GM18873 (cell line): Measurements from ENCODE around the gene ARMCX2.
A peak's percentile ranks its signal among the peaks of the same experiment; 100 is the strongest.
"Not testable (repeated sequence)": the region's sequence is repeated elsewhere in the genome, so short reads cannot be mapped to it uniquely, and the experiment has no call there.

ENCODE experiments used
- ATAC-seq: cut with Tn5 transposase; IDR thresholded peaks from one replicate; pipeline ENCODE4 v1.9.1; 2021; ENCODE audit warnings: mild to moderate bottlenecking, moderate library complexity, moderate number of reproducible peaks; ENCODE audit not compliant: unreplicated experiment, low FRiP score

Gene ARMCX2

DNA sequence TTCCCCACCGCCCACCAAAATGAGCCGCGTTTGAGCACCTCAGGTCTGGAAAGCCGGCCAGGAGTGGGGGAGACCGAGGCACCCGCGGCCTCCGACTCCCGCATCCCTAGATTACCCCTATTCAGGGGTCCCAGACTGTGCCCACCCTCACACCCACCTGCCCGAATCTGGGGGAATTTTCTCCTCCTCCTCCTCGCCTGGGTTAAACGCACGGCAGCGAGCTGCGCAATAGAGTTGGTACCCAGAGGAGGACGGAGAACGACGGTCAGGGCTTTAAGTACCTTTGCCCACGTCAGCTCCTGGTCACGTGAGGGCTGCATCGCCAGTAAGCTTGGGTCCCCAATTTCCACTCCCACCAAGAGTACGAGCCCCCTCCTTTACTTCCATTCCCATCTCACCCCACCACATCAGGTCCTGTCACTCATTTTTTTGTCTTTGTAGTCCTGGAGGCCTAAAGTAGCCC is at the start of gene ARMCX2:
Gene ARMCX2 (minus strand): TSS at position 250 of the 463 bp plus-strand sequence. CDS start 2,262 bp downstream, outside the sequence.
- ATAC-seq: peak; percentile 50

DNA sequence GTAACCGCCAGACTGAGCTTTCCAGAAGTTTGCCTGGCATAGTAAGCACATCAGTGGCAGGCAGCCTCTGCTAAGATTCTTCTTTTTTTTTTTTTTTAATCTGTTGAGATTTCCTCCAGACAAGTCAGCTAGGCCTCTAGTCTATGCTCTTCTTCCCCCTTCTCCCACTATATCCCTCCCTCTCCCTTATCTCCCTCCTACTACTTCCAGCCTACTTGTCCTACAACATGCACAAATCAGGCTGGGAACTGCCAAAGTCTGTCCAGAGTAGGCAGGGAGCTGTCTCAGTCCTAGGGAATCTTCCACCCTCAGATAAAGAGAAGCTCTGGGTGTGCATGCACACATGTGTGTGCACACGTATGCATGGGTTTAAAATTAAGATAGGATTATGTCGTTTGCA is 49.7 kb upstream of the ARMCX2 start:
- no peak for ATAC-seq

DNA sequence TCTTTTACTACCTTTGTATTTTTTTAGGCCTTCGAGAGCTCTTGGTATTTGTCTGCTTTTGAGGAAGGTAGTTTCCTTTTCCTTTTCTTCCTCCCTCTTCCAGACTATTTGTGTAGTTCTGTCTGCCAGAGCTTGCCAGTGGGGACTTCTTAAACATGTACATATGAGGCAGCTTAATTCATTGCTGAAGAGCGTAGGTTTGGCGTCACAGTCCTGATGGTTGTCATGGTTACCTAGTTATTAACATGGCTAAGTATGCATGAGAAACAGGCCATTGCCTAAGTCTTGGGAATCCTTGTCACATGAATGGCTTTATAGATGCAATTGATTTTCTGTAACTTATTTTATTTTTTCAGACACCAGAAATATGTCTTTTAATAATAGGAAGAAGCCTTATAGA is 48.5 kb upstream of the ARMCX2 start:
- ATAC-seq: no peak

DNA sequence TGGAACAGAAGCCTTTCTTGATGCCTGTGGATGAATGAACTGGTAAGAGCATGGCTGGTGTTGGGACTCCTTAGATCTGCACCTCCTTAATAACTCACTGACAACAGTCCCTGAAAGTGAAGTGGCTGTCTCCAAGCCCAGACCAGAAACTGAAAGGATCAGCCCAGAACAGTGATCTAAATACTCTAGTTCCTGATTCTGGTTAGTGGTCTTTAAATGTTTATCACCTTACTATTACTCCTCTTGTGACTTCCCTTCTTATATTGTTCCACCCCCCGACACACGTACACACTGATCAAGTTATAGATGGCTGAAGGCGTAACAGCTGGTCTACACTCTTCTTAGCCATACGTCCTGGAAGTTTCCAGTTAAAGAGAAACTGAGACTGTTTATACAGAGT is 33.8 kb upstream of the ARMCX2 start:
- ATAC-seq: peak; percentile 79

DNA sequence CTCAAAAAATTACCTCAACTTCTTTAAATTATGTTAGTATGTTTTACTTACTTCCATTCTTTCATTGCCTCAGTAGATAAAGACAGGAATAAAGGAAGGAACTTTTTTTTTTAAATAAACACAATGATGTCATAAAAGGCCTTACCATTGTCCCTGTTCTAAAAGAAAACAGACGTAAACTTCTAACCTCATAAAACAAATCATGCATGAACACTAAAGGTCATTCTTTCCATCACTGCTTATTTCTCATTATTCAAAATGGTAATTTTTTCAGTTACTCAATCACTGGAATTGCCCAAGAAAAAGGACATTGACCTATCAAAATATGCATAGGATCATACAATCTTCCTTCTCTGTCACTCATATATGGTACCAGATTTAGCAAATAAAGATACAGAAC is 32.2 kb upstream of the ARMCX2 start:
- no peak for ATAC-seq

DNA sequence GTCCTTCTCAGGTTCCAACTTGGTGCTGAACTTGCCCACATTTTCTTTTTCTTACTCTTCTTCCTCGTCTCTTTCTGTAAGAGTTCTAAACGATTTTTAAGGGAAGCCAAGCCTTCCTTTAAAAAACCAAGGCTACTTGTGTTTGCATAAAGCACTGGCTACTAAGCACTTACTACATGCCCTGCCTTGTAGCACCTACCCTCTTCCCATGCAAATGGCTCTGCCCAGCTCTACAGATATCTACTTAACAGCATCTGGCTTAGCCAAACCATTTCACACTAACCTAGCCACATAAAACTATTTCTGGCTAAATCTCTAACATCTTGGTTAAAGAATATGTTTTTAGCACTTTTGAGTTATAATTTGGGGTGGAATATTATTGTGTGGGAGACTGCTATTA is 26.9 kb upstream of the ARMCX2 start:
- ATAC-seq: no peak

DNA sequence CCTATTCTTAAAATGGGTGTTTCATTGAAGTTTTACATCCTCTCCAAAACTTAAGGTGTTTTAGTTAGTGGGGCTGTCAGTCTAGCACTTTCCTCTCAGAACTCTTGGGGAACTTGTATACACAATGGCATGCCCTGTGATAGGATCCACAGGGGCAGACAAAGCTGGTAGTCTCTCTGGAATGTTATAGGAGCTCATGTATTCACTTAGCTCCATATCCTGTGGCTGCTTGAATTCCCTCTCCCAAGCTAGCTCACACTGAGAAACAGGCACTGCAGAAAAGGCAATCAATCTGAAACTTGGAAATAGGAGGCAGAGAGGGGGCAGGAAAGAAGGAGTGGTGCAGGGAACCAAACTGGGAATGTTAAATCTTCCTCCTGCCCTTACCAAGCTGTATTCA is 26.3 kb upstream of the ARMCX2 start:
- ATAC-seq: no peak

DNA sequence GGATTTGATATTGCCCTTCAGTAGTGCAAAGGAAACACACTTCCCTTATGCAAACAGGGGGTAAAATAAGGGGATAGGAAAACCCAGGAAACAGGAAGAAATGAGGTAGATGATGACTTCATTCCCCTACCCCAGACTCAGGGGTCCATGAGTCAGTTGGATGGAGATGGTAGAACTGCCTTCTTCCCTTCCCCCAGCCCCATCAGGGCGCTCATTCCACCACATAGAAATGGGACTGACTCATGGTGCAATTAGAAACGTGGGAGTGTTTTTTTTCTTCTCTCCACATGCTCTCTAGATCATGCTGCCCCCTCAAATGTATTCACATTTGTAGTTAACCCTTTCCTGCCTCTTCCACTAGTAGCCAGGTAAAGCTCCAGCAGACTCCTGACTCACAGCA is 23.1 kb upstream of the ARMCX2 start:
- ATAC-seq: no peak

DNA sequence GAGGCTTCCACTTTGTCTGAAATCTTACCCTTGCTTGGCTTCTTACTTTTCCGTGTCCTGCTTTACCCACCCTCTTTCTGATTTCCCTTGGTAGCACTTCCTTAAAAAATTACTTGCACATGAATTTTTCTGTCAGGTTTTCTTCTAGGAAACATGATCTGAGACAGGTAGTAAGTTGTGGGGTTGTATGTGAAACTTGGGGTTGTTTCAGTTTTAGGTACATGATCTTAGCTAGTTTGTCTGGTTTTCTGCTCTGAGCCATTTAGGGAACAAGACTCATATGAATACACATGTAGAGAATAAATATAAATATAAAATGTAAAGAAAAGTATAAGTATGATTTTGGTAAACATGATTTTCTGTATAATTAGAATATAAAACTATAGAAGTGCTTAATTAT is 17.4 kb upstream of the ARMCX2 start:
- ATAC-seq: no peak

DNA sequence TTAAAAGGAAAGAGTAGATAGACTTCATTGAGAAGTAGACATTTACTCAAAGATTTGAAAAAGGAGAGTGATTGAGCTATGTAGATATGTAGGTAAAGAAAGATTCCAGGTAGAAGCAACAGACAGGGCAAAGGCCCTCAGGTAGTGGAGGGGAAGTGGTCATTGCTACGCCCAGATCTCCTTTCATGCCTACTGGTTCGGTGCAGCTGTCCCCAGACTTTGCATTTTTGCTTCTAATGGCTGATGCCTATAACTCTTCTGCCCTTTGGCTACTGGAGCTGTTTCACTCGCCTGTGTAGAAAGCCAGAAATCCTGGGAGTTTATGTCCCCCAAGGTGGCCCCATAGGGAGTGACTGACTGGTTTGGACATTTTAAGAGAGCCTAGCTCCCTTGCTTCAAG is 16.9 kb upstream of the ARMCX2 start:
- no peak for ATAC-seq

DNA sequence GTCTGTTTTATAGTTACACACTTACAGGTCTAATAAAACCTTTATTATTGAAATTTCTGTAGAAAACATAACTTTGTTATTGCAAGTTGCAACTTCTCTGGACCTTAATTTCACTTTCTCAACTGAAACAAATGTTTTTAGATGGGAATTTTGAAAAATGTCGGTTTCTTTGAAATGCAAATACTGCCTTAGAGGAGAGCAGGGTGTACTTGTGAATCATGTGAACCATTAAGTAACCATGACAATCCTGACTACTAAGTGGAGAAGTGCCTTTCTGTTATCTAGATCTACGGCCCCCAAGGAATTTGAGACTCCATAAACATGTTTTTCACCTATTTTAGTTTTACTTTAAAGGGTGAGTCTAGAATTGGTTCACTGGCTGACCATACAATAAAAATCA is 8.5 kb upstream of the ARMCX2 start:
- no peak for ATAC-seq

DNA sequence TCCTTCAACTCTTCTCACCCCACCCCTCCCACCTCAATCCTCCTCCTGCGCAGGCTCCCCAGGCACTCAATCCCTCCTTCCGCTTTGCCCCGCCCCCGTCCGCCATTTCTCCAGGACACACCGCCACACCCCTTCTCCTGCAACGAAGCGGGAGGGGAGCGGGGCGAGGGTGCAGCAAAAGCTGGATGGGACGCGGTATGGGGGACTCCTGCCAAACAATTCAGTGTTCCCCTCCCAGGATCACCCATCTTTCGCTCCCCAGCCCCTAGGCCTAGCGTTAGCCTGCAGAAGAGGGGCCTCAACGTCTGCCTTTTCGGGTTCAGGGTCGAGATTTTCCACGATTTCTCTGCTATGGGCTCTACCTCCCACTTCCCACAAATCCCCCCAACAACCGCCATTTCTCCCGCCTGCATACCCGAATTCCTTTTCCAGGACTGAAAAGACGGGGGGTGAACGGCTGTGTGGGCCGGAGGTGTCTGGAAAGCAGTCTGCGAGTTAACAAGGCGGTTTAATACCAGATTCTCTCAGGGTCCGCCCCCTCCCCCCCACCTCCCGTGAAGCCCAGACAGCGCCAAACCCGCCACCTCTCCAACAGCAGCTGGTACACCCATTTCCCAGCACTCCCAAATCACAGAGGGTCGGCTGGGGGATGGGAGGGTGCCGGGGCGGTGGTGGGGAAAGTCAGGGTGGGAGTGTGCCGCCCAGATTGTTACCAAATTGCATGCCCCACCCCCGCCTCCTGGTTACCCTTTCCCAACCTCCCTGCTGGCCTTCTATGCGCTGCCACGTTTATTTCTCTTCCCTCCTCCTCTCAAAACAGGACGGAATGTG is 774 bp downstream of the ARMCX2 start:
- ATAC-seq: no peak

DNA sequence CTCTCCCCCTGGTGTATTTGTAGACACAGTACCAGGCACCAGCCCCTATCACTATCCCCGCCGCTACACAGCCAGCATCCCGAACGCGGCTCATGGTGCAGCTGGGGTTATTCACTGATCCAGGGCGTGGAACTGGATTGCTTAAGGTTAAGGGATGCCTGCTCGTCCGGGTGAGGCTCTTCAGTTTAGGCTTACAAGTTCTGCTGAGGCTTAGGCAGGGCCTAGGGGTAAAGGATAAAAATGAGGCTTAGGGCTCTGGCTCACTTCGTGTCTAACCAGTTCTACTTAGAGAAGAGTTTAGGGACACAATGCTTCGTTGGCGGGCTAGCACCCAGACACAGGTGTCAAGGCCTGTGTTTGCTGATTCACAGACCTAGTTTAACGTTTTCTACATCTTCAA is 2.2 kb downstream of the ARMCX2 start:
- ATAC-seq: no peak

DNA sequence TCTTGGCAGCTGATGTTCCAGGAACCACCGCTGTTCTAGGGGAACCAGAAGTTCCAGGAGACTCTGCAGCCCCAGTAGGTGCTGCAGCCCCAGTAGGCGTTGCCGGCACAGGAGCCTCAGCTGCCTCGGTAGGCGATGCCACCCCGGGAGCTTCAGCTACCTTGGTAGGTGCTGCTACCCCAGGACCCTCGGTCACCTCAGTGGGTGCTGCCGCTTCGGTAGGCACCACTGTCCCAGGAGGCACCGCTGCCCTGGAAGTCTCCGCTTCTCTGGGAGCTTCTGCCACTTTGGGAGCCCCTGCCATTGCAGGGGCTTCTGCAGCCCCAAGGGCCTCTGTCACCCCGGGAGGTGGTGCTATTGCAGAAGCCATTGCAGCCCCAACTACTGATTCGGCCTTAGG is 2.8 kb downstream of the ARMCX2 start:
- ATAC-seq: no peak

DNA sequence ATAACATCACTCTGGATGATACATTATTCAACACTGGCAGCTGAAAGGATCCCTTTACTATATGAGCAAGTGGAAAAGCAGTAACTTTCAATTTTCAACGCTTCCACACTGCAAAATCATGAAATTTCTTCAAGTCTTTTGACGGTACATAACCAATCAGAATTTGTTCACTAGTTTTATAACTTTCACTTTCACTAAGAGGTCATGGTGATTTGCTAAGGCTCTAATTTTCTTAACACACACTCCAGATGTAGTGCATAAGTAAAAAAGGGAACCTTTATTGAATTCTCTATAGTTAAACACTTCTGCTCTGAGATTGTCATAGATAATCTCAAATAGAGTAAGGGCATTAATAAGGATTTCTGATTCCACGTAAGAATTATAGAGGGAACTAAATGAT is 4.1 kb downstream of the ARMCX2 start:
- no peak for ATAC-seq

DNA sequence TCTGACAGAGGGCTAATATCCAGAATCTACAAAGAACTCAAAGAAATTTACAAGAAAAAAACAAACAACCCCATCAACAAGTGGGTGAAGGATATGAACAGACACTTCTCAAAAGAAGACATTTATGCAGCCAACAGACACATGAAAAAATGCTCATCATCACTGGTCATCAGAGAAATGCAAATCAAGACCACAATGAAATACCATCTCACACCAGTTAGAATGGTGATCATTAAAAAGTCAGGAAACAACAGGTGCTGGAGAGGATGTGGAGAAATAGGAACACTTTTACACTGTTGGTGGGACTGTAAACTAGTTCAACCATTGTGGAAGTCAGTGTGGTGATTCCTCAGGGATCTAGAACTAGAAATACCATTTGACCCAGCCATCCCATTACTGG is 11.9 kb downstream of the ARMCX2 start:
- not testable (repeated sequence) for ATAC-seq

DNA sequence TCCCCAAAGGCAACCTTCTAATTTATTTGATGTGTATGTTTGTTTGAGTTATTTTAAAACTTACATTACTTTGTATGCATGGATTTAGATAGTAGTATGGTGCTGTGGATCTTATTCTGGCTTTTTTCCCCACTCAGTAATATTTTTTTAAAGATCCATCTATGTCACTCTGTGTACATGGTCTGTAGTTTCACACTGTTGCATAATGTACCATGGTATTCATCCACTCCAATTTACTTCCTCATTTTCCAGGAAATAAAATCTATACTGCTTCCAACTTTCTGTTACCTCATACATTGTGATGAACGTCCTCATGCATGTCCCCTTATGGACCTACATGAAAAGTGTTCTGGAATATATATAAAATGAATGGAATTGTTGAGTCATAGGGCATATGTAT is 17.6 kb downstream of the ARMCX2 start:
- no peak for ATAC-seq

DNA sequence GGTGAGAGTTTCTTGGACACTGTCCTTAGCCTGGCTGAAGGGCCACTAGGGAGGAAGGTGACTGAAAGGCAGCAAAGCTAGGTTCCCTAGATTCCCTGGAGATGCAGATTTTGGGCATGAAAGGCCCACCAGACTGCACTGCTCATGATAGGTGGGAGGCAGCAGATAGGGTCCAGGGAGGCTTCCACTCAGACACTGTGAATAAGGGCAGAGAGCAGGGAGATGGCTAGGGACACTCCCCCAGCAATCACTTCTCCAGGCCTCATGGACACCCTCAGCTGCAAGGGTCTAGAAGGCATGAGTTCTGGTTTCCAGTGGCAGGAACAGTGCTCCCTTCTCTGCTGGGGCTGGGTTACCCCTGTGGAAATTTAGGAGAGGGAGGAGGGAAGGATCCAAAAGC is 20.1 kb downstream of the ARMCX2 start:
- ATAC-seq: no peak

DNA sequence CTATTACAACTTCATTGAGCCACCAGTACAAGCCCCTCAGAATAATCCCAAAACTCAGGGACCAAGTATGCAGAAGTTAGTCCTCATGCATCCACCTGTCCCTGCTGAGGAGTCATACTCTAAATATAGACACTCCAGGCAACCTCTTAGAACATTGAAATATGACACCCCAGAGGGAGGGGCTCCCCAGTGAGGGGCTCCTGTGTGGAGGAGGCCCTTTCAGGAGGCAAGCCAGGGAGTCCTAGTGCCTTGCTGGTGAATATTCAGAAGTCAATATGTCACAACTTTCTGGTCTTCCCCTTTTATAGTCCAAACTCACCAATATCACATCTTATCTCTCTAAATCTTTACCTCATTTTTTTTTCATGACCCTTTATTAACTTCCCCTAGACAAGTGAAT is 40.3 kb downstream of the ARMCX2 start:
- no peak for ATAC-seq

DNA sequence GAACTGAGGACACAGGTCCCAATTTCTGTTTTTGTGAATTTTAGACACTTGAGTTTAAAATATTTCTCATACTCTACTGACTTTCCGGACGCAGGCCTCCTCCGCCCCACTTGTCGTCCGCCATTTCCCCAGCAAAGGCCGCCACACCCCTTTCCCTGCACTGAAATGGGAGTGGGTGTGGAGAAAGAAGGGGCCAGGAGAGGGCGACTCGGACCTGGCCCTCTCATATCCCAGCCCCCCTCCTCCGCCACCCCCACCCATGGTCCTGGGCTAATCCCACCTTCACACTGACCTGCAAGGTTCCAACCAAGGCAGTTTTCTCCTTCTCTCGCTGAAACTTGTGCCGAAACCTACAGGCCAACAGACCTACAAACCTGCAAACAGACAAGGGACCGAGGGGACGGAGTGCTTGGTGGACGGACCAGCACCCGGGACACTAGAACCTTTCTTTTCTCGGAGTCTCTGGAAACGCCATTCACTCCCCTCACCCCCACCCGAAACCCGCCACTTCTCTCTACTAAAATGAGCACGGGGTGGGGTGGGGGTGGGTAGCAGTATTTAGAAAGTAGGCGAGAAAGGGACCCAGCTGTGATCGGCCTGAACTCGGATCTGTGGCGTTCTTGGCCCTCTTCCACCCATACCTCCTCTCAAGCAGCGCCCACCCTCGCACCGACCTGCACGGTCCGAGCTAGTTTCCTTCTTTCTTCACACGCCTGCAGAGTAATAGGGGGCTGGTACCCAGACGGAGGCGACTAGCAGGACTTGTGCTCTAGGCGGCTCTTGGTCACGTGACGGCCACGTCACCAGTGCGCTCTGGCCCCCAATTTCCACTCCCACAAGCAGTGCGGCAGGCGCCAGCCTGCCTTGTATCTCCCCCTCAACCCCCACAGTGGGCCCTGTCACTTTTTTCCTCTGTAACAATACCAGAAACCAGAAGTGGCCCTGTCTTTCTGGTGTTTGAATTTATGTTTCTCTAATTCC is 42.1 kb downstream of the ARMCX2 start, which contains the start of gene ARMCX6:
Gene ARMCX6 (minus strand): TSS at position 790 of the 981 bp plus-strand sequence. CDS start 1,380 bp downstream, outside the sequence.
- ATAC-seq: peak; percentile 92

DNA sequence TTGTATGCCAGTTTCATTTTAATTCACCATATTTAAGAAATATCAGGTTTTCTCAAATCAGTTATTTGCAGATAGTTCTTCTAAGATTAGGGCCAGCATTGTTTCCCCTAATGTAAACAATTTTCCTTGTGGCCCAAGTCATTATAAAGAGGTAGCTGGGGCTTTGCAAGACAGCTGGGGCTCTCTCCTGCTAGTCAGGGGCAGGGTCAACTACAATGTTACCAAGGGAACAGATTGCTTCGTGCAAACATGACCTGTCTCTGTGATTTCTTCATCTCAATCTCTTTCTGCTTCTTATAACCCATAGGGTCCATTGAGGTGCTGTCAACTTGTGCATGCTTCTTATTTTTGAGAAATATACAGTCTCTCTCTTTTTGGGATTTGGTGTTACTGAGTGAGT is 53.9 kb downstream of the ARMCX2 start:
- no peak for ATAC-seq
